NB4 (cell line): ENCODE data around the gene FNTB.

ENCODE experiments used
- DNase-seq: peaks from one replicate; pipeline ENCODE4 v3.0.0; 2010; ENCODE audit warnings: low read depth
- H3K4me3 ChIP-seq: one replicate; pipeline ENCODE4 v1.5.1; 2011; ENCODE audit warnings: mild to moderate bottlenecking, low read depth, low read length, moderate library complexity
- MYC ChIP-seq: IDR thresholded peaks from 2 replicates; pipeline ENCODE4 v1.6.1; 2011; ENCODE audit warnings: low read depth, low read length
- POLR2A ChIP-seq: IDR thresholded peaks from 2 replicates; pipeline ENCODE4 v1.6.1; 2011; ENCODE audit warnings: mild to moderate bottlenecking; ENCODE audit not compliant: insufficient read length; ENCODE audit errors: extremely low read depth
- TF ChIP-seq, protein P1 (sequence below): IDR thresholded peaks from one replicate; pipeline ENCODE4 v1.5.1; 2012; ENCODE audit warnings: low read depth, low read length
- TF ChIP-seq, protein P2 (sequence below): IDR thresholded peaks from 2 replicates; pipeline ENCODE4 v1.6.1; 2011; ENCODE audit warnings: low read depth, low read length

Gene FNTB

DNA sequence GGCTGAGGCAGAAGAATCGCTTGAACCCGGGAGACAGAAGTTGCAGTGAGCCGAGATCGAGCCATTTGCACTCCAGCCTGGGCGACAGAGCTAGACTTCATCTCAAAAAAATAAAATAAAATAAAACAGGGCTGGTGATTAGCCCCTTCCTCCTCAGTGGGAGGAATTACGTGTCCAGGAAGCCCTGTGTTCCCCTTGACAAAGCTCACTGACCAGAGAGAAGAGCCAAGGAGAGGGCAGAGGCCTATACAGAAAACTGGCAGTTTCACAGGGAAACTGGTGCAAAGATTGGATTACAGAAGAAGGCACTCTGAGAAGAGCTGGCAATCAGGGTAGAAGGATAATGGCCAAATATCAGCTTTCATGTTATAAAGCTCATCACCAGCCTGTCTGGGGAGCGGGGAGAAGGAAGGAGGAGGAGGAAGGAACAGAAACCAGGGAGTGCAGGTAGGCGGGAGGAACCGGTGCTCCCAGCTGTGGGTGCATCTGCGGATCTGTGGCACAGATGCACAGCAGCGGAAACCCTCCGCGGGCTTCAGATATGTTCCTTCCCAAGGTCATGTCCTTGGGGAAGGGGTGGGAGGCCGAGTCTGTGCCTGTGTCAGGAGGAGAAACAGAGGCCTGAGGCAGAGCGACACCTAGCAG is 21.2 kb upstream of the FNTB start:
- no peak overlapping the region for H3K4me3 ChIP-seq
- no peak for DNase-seq
- TF ChIP-seq, protein P1, sequence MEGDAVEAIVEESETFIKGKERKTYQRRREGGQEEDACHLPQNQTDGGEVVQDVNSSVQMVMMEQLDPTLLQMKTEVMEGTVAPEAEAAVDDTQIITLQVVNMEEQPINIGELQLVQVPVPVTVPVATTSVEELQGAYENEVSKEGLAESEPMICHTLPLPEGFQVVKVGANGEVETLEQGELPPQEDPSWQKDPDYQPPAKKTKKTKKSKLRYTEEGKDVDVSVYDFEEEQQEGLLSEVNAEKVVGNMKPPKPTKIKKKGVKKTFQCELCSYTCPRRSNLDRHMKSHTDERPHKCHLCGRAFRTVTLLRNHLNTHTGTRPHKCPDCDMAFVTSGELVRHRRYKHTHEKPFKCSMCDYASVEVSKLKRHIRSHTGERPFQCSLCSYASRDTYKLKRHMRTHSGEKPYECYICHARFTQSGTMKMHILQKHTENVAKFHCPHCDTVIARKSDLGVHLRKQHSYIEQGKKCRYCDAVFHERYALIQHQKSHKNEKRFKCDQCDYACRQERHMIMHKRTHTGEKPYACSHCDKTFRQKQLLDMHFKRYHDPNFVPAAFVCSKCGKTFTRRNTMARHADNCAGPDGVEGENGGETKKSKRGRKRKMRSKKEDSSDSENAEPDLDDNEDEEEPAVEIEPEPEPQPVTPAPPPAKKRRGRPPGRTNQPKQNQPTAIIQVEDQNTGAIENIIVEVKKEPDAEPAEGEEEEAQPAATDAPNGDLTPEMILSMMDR, result no peak
- TF ChIP-seq, protein P2, sequence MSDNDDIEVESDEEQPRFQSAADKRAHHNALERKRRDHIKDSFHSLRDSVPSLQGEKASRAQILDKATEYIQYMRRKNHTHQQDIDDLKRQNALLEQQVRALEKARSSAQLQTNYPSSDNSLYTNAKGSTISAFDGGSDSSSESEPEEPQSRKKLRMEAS, result no peak
- TF ChIP-seq MYC, result no peak

DNA sequence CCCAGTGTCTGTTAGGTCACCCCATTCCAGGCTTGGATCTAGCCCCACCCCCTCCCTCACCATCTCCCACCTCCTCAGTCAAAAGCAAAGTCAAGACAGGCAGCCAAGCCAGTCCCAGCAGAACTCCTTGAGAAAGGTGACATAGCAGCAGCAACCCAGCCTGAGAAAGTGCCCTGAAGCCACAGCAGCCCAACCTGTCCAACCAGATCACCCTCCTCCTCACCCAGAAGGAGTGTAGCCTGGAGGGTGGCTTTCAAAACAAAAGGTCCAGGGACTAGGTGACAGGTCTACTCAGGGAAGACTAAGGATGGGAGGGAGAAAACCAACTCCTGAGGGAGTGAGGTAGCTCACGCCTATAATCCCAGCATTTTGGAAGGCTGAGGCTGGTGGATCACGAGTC is 19.7 kb upstream of the FNTB start:
- no peak for TF ChIP-seq MYC
- TF ChIP-seq, protein P1, result no peak
- TF ChIP-seq POLR2A, result no peak
- TF ChIP-seq, protein P2, result no peak
- no peak for DNase-seq

DNA sequence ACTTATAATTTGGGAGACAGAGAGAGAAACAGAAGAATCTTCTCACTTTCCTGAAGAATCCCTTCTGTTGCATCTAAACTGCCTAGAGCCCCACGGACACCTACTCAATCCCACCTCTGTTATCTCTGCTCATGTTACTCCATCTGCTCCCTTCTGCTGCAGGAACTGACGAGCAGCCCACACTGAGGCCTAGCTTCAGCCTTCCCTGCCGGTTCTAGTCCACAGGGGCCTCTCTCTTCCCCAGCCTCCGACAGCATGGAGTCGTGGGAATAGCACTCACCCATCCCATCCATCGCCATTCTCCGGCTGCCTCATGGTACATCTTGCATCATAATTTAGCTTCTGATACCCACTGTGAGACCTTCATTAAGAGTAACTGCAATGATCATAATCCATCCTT is 18.5 kb upstream of the FNTB start:
- no peak overlapping the region for H3K4me3 ChIP-seq
- TF ChIP-seq, protein P1, result no peak
- TF ChIP-seq POLR2A (no peak), MYC (no peak)
- TF ChIP-seq, protein P2, result no peak
- DNase-seq, result no peak

More for the DNA sequence above, 19.7 kb upstream of the FNTB start:
- H3K4me3 ChIP-seq, result no peak overlapping the region

DNA sequence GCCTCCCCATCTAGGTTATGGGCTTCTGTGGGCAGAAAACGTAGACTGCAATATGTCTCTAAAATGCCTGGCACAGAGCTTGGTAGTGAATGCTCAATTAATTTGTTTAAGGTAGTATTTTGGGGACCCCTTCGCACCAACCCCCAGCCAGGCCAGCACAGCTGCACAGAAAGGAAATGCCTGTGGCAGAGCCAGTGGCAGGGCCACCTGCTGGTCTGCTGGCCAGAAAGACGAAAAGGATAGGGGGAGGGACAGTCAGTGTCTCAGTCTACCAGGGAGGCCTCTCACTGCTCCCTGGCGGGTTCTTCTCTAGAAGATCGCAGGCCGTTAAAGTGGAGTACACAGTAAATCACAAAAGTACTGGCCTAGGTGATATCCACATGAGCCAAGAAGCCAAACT is 18.0 kb upstream of the FNTB start:
- peak; percentile 57 for DNase-seq
- H3K4me3 ChIP-seq, result no peak overlapping the region
- no peak for TF ChIP-seq MYC
- TF ChIP-seq, protein P2, result peak; percentile 28; the same call in 1 of the 2 replicates

DNA sequence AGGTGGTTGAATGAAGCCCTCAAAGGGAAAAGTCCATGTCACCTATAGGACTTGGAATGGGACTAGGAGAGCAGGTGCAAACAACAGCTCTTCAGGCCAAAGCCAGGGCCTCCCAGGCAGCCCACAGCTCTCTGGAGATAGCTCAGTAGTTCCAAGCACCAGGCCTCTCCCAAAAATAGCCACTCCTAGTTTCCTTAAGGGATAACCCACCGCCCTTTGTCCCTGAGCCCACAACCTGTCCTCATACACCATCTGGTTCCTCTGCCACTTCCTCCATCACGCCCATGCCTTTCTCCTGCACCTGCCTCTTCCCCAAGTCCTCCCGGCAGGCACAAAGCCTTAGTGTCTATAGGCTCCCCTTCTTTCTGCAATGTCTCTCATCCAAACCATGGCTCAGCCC is 16.7 kb upstream of the FNTB start:
- TF ChIP-seq, protein P1, result no peak
- TF ChIP-seq POLR2A, result no peak
- TF ChIP-seq MYC, result no peak
- TF ChIP-seq, protein P2, result no peak
- H3K4me3 ChIP-seq, result no peak overlapping the region
- no peak for DNase-seq

DNA sequence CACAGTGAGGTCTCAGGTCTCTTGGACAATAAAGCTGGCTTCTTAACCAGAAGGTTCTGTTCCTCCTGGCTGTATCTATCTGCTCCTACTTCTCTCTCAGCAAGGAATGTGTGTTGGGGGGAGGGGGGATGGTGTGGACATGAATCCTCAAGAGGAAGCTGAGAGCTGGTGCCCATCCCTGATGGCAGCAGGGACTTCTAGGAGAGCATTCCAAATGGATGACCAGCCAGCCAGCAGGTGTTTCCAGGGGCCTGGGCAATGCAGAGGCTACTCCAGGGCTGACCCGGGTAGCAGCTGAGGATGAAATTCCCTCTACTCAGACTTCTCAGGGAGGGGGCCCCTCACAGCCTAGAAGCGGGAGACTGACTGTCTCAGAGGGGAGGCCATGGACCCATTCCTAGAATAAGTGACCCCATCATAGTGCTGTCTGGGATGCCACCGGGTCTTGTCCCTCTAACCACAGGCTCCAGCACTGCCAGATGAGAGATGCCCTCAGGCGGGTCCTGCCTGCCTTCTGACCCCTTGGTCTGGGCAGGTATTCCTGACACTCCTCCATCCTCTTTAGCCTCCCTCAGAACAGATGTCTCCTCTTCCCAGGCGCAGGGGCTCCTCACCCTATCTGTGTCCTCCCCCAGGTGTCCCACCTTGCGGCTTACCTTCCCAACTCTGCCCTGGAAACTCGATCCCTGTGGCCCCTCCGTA is 15.8 kb upstream of the FNTB start:
- no peak for DNase-seq
- no peak for TF ChIP-seq MYC
- TF ChIP-seq, protein P2, result no peak
- TF ChIP-seq, protein P1, result no peak
- no peak for TF ChIP-seq POLR2A
- no peak overlapping the region for H3K4me3 ChIP-seq
